ENCODE measurements around the gene SOS1. TPM values are rescaled to one million over a fixed set of nuclear protein-coding genes. Genes with fewer than 3 reads are reported as not detected.

Gene SOS1
- total and polyA plus RNA-seq, 2 of the 13 experiments (the other 11 are each of a cell fraction or from before 2014, with no cell fraction given) = 20.8 to 60.4 TPM

GRCh38 chr2:39145906-39146421 is 25.1 kb upstream of the SOS1 start:
- intact Hi-C loops (cut with micrococcal nuclease; ENCODE audit: unreplicated experiment) (no loop called here), in situ Hi-C loops (cut with HindIII; ENCODE audit: extremely low pct_ligation_motif_present, low pct_unique_long_range_greater_than_20kb) (no loop called here)
- Histone ChIP-seq H4K20me1 (ENCODE audit: insufficient read depth, low read length) (no peaks in the 10 kb centered on the region), H3K4me3 (replicated peaks in 1 of 3; ENCODE audit: insufficient read depth in 1 of 3, low read depth in 2 of 3, low read length in 3 of 3) (no peak overlapping the region), H3K79me2 (ENCODE audit: insufficient read depth, low read length) (no peaks in the 10 kb centered on the region), H3K36me3 (replicated peaks in 1 of 2; ENCODE audit: control insufficient read depth in 1 of 2, insufficient read depth in 2 of 2, low read length in 2 of 2) (no peaks in the 10 kb centered on the region), H3K27me3 (ENCODE audit: control insufficient read depth in 1 of 2, insufficient read depth in 2 of 2, low read length in 2 of 2) (no peaks in the 10 kb centered on the region), H3K9me3 (ENCODE audit: low read length) (no peaks in the 10 kb centered on the region), H3K27ac (ENCODE audit: extremely low read length, insufficient read depth, low read length) (no peak overlapping the region), H3K4me1 (ENCODE audit: insufficient read depth, low read length) (peaks cover 27% of the 10 kb centered on the region), H3K4me2 (ENCODE audit: low read depth, low read length) (no peak overlapping the region), H2AFZ (ENCODE audit: low read length) (no peak overlapping the region), H3K9ac (ENCODE audit: insufficient read depth, low read depth, low read length) (no peak overlapping the region)
- DNase-seq (ENCODE audit: low spot score) (no peak), ATAC-seq (no peak), FAIRE-seq (no peak)
- BruUV-seq (replicated peaks) = no TSS peak
- CTCF ChIA-PET (ENCODE audit: low intra/inter-chr PET ratio, low total read pairs) = no interaction called here
- 43% methylated on average over 2 of the region's 3 CpGs for WGBS (ENCODE audit: low lambda C conversion rate)
- POLR2A ChIA-PET = interaction anchor here (1.6 kb wide), 1 partner anchor 22 kb away, joined by 4 read pairs; no protein-coding TSS in a partner anchor
- TF ChIP-seq ZNF557 (CRISPR knock-in tag; IDR thresholded peaks at IDR 0.05) (no peak), NFAT5 (CRISPR knock-in tag; IDR thresholded peaks at IDR 0.05) (no peak), SMAD3 (CRISPR knock-in tag; IDR thresholded peaks at IDR 0.05) (no peak), ZBTB7B (CRISPR knock-in tag; IDR thresholded peaks at IDR 0.05) (no peak), SATB2 (CRISPR knock-in tag; IDR thresholded peaks at IDR 0.05) (no peak), ZSCAN31 (CRISPR knock-in tag; IDR thresholded peaks at IDR 0.05; ENCODE audit: low read depth) (no peak), YY1 (IDR thresholded peaks at IDR 0.05; ENCODE audit: insufficient read depth, insufficient replicate concordance, low read depth, low read length) (no peak), ARNTL (CRISPR knock-in tag; IDR thresholded peaks at IDR 0.05) (no peak), MTF1 (CRISPR knock-in tag; IDR thresholded peaks at IDR 0.05) (no peak), ZNF280B (CRISPR knock-in tag; IDR thresholded peaks at IDR 0.05; ENCODE audit: borderline replicate concordance) (no peak), ZFY (CRISPR knock-in tag; IDR thresholded peaks at IDR 0.05) (no peak), AGO2 (optimal IDR thresholded peaks at IDR 0.05; ENCODE audit: low read depth, low read length) (no peak), BCLAF1 (IDR thresholded peaks at IDR 0.05) (no peak)
- TF ChIP-seq, protein P1, sequence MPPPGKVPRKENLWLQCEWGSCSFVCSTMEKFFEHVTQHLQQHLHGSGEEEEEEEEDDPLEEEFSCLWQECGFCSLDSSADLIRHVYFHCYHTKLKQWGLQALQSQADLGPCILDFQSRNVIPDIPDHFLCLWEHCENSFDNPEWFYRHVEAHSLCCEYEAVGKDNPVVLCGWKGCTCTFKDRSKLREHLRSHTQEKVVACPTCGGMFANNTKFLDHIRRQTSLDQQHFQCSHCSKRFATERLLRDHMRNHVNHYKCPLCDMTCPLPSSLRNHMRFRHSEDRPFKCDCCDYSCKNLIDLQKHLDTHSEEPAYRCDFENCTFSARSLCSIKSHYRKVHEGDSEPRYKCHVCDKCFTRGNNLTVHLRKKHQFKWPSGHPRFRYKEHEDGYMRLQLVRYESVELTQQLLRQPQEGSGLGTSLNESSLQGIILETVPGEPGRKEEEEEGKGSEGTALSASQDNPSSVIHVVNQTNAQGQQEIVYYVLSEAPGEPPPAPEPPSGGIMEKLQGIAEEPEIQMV (CRISPR knock-in tag; IDR thresholded peaks at IDR 0.05; ENCODE audit: low read depth) = no peak

Measured in HepG2 (cell line).